Measurements from ENCODE around the gene VN1R5.
"Not testable (repeated sequence)": the region's sequence is repeated elsewhere in the genome, so short reads cannot be mapped to it uniquely, and the experiment has no call there.

VN1R5 gene

DNA sequence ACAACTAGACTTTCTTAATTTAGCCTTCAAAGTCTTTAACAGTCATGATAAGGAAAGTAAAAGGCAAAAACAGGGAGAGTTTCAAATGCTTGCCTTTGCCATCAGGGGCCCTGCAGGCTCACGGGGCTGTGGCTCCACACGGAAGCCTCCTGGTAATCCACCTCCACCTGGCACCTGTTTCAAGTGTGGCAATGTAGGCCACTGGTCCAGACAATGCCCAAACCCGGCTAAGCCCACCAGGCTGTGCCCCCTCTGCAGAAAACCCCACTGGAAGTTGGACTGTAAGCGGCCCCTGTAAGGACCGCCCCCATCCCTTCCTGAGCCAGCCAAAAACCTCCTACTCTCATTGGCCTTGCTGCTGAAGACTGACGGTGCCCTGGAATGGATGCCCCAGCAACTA lies 32.5 kb downstream of the VN1R5 start:
- TF ChIP-seq, protein P1, sequence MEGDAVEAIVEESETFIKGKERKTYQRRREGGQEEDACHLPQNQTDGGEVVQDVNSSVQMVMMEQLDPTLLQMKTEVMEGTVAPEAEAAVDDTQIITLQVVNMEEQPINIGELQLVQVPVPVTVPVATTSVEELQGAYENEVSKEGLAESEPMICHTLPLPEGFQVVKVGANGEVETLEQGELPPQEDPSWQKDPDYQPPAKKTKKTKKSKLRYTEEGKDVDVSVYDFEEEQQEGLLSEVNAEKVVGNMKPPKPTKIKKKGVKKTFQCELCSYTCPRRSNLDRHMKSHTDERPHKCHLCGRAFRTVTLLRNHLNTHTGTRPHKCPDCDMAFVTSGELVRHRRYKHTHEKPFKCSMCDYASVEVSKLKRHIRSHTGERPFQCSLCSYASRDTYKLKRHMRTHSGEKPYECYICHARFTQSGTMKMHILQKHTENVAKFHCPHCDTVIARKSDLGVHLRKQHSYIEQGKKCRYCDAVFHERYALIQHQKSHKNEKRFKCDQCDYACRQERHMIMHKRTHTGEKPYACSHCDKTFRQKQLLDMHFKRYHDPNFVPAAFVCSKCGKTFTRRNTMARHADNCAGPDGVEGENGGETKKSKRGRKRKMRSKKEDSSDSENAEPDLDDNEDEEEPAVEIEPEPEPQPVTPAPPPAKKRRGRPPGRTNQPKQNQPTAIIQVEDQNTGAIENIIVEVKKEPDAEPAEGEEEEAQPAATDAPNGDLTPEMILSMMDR (IDR thresholded peaks at IDR 0.05), result no peak
- peak; percentile 35 for DNase-seq (ENCODE audit: low spot score)
- Histone ChIP-seq H3K27ac (no peak overlapping the region), H3K4me3 (no peak overlapping the region)

DNA sequence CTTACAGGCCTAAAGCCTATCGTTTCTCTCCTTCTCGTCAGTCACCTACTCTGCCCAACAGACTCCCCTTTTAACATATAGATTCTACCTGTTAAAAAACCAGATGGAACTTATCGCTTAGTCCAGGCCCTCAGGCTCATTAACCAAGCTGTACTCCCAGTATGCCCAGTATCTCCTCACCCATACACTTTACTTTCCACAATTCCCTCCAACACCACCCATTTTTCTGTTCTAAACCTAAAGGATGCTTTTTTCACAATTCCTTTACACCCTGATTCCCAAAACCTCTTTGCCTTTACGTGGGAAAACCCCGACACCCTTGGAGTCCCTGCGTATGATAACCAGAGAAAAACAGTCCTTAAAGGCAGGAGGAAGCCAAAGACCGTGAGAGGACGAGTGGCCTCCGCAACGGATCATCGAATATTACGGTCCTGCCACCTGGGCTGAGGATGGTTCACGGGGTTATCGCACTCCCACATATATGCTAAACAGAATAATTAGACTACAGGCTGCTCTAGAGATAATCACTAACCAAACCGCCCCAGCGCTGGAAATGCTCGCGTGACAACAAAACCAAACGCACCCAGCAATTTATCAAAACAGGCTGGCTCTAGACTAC lies 33.5 kb downstream of the VN1R5 start:
- not testable (repeated sequence) for H3K4me3 ChIP-seq, H3K27ac ChIP-seq
- peak; percentile 16 for DNase-seq (ENCODE audit: low spot score)

DNA sequence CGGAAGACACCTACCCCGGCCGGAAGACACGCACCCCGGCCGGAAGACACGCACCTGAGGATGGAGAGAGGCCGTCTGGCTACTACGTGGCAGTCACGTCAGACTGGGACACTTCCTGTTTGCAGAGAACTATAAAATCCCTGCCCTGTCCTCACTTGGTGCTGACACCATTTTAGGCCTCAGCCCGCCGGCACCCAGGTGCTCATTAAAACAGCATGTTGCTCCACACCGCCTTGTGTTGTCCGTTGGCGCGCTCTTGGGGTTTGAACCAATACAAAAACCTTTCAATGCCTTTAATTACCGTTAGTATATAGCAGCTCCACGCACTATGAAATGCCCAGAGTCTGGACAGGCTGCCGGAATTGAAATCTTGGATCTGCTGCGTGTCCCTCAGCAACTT lies 34.7 kb downstream of the VN1R5 start:
- no peak for DNase-seq (ENCODE audit: low spot score)
- TF ChIP-seq, protein P1 (IDR thresholded peaks at IDR 0.05), result no peak
- no peak overlapping the region for H3K27ac ChIP-seq
- H3K4me3 ChIP-seq, result no peak overlapping the region

DNA sequence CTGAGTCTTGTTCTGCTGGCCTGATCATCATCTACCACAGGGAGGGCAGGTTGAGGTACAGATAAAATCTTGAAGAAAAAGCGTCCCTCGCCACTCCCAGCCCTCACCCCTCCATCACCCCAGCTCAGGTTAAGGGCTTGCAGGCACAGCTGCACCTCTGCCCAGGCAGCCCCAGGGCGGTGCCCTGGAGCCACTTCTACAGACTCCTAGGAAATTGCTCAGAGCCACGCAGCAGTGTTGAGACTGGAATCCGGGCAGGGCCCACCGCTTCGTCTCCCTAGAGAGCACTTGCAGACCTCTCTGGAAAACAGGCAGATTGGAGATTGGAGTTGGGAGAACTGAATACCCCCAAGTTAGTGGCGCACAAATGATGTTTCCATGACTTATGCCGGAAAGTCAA lies 35.3 kb downstream of the VN1R5 start:
- TF ChIP-seq, protein P1 (IDR thresholded peaks at IDR 0.05), result no peak
- no peak overlapping the region for H3K27ac ChIP-seq
- H3K4me3 ChIP-seq, result no peak overlapping the region
- no peak for DNase-seq (ENCODE audit: low spot score)

DNA sequence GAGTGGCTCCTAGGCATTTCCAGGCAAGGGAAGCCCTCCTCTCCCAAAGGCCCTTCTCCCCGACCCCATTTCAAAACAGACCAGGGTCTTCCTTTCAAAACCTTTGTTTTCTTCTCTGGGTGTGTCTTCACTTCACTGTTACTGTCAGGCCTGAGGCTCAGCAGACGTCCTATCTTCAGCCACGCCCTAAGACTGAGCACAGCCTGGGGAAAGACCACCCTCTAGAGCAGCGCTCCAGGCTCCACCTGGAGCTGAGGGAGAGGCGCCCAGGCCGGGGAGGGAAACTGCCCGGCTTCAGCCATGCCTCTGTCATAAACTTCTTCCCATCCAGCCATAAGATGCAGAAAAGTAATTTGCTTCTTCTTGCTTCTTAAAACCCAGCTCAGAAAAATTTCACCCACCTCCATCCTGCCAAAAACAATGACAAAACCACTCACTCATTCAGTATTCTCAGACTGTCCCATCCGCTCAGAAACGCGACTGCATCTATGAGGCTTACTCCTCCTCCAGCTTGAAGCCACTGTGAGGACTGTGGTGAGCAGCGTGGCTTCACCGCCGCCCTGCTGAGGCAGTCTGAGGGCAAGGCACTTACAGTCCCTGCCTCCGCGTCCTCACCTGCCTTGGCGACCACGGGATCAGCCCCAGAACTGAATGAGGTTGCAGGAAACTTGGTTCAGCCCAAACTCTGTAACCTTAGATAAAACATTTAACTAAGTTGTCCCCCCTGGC lies 36.1 kb downstream of the VN1R5 start:
- Histone ChIP-seq H3K4me3 (no peak overlapping the region), H3K27ac (no peak overlapping the region)
- no peak for DNase-seq (ENCODE audit: low spot score)
- TF ChIP-seq, protein P1 (IDR thresholded peaks at IDR 0.05), result no peak

DNA sequence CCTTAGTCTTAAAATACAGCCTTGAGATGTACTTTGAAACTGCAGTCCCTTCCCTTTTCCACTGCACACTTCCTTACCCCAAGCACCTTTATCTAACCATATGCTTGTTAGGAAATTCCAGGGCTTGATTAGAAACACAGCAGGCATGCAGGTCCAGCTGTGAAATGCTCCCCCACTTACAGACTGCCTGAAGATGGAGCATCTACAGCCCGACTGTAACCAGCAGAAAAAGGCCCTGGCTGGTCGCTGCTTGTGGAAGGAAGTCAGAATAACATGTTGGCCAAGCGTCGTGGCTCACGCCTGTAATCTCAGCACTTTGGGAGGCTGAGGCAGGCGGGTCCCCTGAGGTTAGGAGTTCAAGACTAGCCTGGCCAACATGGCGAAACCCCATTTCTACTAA lies 37.2 kb downstream of the VN1R5 start:
- Histone ChIP-seq H3K27ac (no peak overlapping the region), H3K4me3 (no peak overlapping the region)
- TF ChIP-seq, protein P1 (IDR thresholded peaks at IDR 0.05), result no peak
- DNase-seq (ENCODE audit: low spot score), result no peak

DNA sequence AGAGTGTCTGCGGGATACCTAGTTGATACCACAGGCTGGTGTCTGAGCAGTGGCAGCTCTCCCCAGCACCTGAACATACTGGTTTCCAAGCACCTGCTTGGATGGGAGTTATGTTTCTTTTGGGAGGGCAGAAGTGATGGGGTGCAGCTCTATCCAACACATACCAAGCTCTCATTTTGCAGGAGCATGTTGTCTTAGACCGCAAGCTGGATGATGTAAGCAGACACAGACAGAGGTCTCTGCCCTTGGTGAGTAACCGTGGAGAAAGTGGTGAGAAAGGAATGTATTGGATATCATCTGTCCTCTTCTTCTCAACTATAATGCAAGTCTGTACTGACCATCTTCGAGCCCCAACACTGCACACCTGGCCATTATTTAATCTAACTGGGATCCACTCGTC lies 38.4 kb downstream of the VN1R5 start:
- no peak overlapping the region for H3K27ac ChIP-seq
- TF ChIP-seq, protein P1 (IDR thresholded peaks at IDR 0.05), result no peak
- H3K4me3 ChIP-seq, result no peak overlapping the region
- DNase-seq (ENCODE audit: low spot score), result no peak
